Endothelial cell of umbilical vein (primary cell): ENCODE data around the gene LMNA. TPM values are rescaled to one million over a fixed set of nuclear protein-coding genes. Genes with fewer than 3 reads are reported as not detected.

Experiments
- BruUV-seq: library from RNA; stranded (reverse); fragments of 400-500 nt; replicated peaks from 2 replicates; lab custom pipeline; 2021; lab: Mats Ljungman, UMichigan
- CTCF ChIA-PET: fragments of 300-600, 350-600 bp; sonication (Branson Sonifier 250); formaldehyde crosslinking; loops from one replicate; lab custom pipeline; 2021; ENCODE audit warnings: antibody characterized with exemption, inconsistent platforms; lab: Charles Lee
- POLR2A ChIA-PET: fragments of 300-600, 350-600 bp; sonication (Branson Sonifier 250); formaldehyde crosslinking; loops from one replicate; lab custom pipeline; 2021; ENCODE audit warnings: antibody characterized with exemption, inconsistent platforms; lab: Charles Lee
- DNase-seq: peaks from one replicate; pipeline ENCODE4 v3.0.0-alpha.2; 2011; ENCODE audit warnings: low read depth, low spot score
- FAIRE-seq: peaks from 2 replicates; lab custom pipeline; 2011; peaks lifted over from hg19 to GRCh38; lab: Jason Lieb, UNC
- H2AFZ ChIP-seq: 2 replicates; pipeline ENCODE4 v1.6.0; 2012; ENCODE audit warnings: low read depth, low read length, control low read depth, inconsistent platforms
- H3K27ac ChIP-seq: 2 replicates; pipeline ENCODE4 v1.5.1; 2011; ENCODE audit warnings: low read depth, mild to moderate bottlenecking, control low read depth, low read length, moderate library complexity; ENCODE audit not compliant: insufficient read depth
- H3K27me3 ChIP-seq, 2 experiments: 2 replicates each; pipeline versions ENCODE4 v1.6.0 to v1.6.1; 2011; ENCODE audit warnings: low read length in 2 of 2, mixed read lengths in 1 of 2; ENCODE audit not compliant: control insufficient read depth in 2 of 2, insufficient read depth in 2 of 2
- H3K36me3 ChIP-seq, 2 experiments: 2 replicates in 1 of 2; 3 replicates in 1 of 2; pipeline ENCODE4 v1.5.1; 2011; ENCODE audit warnings: low read length in 2 of 2, mild to moderate bottlenecking in 1 of 2, moderate library complexity in 1 of 2; ENCODE audit not compliant: control insufficient read depth in 2 of 2, insufficient read depth in 2 of 2; ENCODE audit errors: extremely low read depth in 1 of 2
- H3K4me1 ChIP-seq: 3 replicates; pipeline ENCODE4 v1.5.1; 2011; ENCODE audit warnings: mild to moderate bottlenecking, low read length; ENCODE audit not compliant: control insufficient read depth, insufficient read depth; ENCODE audit errors: extremely low read depth
- H3K4me2 ChIP-seq: 2 replicates; pipeline ENCODE4 v1.6.1; 2011; ENCODE audit warnings: low read length, control low read depth, mixed read lengths; ENCODE audit not compliant: insufficient read depth
- H3K4me3 ChIP-seq, 3 experiments: fragments of 200-600 bp in 1 of 3; sonication (generic), shearing (Covaris generic) in 1 of 3; replicated peaks in 1 of 3; 2 replicates each; pipeline ENCODE4 v1.5.1; 2011 to 2016; ENCODE audit warnings: control low read depth in 3 of 3, low read length in 3 of 3, mild to moderate bottlenecking in 2 of 3, inconsistent platforms in 1 of 3, low read depth in 1 of 3, moderate library complexity in 1 of 3; ENCODE audit not compliant: insufficient read depth in 1 of 3
- H3K79me2 ChIP-seq: 2 replicates; pipeline ENCODE4 v1.6.0; 2012; ENCODE audit warnings: low read length, inconsistent platforms; ENCODE audit not compliant: control insufficient read depth, insufficient read depth
- H3K9ac ChIP-seq: replicated peaks from 2 replicates; pipeline ENCODE3; 2011; ENCODE audit warnings: low read length, control low read depth; ENCODE audit not compliant: insufficient read depth; ENCODE audit errors: extremely low read depth
- H3K9me1 ChIP-seq: replicated peaks from 3 replicates; pipeline ENCODE4 v1.6.0; 2011; ENCODE audit warnings: mild to moderate bottlenecking, low read length; ENCODE audit not compliant: control insufficient read depth, insufficient read depth; ENCODE audit errors: extremely low read depth
- H3K9me3 ChIP-seq: replicated peaks from 2 replicates; pipeline ENCODE4 v1.5.1; 2012; ENCODE audit warnings: low read length, inconsistent platforms; ENCODE audit not compliant: control insufficient read depth, insufficient read depth
- H4K20me1 ChIP-seq: replicated peaks from 2 replicates; pipeline ENCODE3; 2011; ENCODE audit warnings: mild to moderate bottlenecking, low read length; ENCODE audit not compliant: control insufficient read depth, insufficient read depth; ENCODE audit errors: extremely low read depth
- FOS ChIP-seq: IDR thresholded peaks from 2 replicates; pipeline ENCODE4 v1.6.1; 2011; ENCODE audit warnings: mild to moderate bottlenecking, low read length, moderate library complexity, borderline replicate concordance; ENCODE audit not compliant: insufficient read depth
- JUN ChIP-seq: IDR thresholded peaks from 2 replicates; pipeline ENCODE4 v1.6.1; 2011; ENCODE audit warnings: borderline replicate concordance, low read depth; ENCODE audit not compliant: insufficient read length, insufficient read depth
- dilution Hi-C: fragments of 300-500 bp; cut with MboI; formaldehyde crosslinking; loops from one replicate; pipeline ENCODE4 v1.15.0; 2019; ENCODE audit warnings: low sequenced_read_pairs; ENCODE audit not compliant: extremely low pct_ligation_motif_present
- intact Hi-C: fragments of 100-400 bp; cut with micrococcal nuclease; formaldehyde crosslinking; loops from one replicate; pipeline ENCODE4 v1.10.0; 2022
- polyA plus RNA-seq, 4 experiments: library from polyadenylated mRNA; depleted of rRNA in 3 of 4; stranded (reverse) in 3 of 4; unstranded in 1 of 4; fragments of >200 nt; gene quantifications; 2 replicates each; pipeline versions ENCODE4 v1.2.1 to v1.2.3, GENCODE V29; 2011 to 2012; ENCODE audit warnings: missing spikeins in 1 of 4
- total RNA-seq: library from RNA; stranded (reverse); gene quantifications from 2 replicates; pipeline ENCODE4 v1.2.3, GENCODE V29; 2021
- TF ChIP-seq, protein P1 (sequence below), 2 donors: IDR thresholded peaks; 1 replicate in 1 of 2; 2 replicates in 1 of 2; pipeline ENCODE4 v1.5.1; 2011; ENCODE audit warnings: low read length in 2 of 2, mild to moderate bottlenecking in 2 of 2, moderate library complexity in 2 of 2, control low read depth in 1 of 2, inconsistent platforms in 1 of 2, low read depth in 1 of 2; ENCODE audit not compliant: insufficient read depth in 1 of 2; ENCODE audit errors: extremely low read depth in 1 of 2

Gene LMNA
- total and polyA plus RNA-seq, 2 donors (not counting 3 experiments of a cell fraction or from before 2014, with no cell fraction given): 371 to 742 TPM

DNA sequence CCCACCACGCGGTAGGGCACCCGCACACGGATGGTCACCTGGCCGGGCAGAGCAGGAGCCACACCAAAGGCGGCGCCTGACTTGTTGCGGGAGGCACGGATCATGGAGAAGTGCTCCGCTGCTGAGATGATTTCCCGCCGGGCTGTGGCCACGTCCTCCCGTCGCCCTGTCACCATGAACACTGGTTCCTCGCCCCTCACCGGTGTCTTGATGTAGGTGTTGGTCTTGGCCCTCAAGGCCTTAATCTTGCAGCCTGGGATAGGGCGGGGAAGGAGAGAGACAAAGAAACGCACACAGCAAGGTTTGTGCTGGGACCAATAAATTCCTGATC lies 37.1 kb upstream of the LMNA start:
- no peak for FAIRE-seq
- Histone ChIP-seq H3K79me2 (peaks cover 46% of the 10 kb centered on the region), H3K4me3 (no peak overlapping the region), H3K9me3 (no peaks in the 10 kb centered on the region), H3K36me3 (peaks cover 8 to 35% of the 10 kb centered on the region in 2 experiments), H3K27ac (no peak overlapping the region), H3K9ac (no peak overlapping the region), H4K20me1 (no peaks in the 10 kb centered on the region), H3K9me1 (no peaks in the 10 kb centered on the region), H2AFZ (no peak overlapping the region), H3K27me3 (no peaks in the 10 kb centered on the region), H3K4me1 (peaks cover 14% of the 10 kb centered on the region), H3K4me2 (no peak overlapping the region)
- TF ChIP-seq JUN (no peak), FOS (no peak)
- dilution Hi-C loops: no loop called here
- BruUV-seq: no TSS peak
- ChIA-PET CTCF (no interaction called here), POLR2A (no interaction called here)
- intact Hi-C loops: no loop called here
- no peak for DNase-seq

DNA sequence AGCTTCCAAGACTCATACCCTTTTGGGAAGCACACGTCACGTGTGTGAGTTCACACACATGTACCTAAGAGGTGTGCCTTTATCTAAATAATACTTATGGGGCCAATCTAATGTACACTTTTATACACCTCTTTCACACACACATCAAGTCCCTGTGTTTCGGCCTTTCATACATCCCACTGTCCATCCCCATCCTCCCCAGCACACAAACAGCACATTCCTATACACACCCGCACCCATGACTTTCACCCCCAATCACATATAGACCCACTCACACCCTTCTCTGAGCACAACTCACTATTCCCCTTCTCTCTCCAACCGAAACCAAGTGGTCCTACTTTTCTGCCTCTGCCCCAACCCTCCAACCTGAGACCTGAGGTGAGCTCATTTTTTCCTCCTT lies 35.8 kb upstream of the LMNA start:
- no peaks in the 10 kb centered on the region for H3K9me3 ChIP-seq
- no peaks in the 10 kb centered on the region for H4K20me1 ChIP-seq
- dilution Hi-C loops: no loop called here
- H3K4me2 ChIP-seq: no peak overlapping the region
- POLR2A ChIA-PET: no interaction called here
- no peak overlapping the region for H3K27ac ChIP-seq
- FAIRE-seq (no peak), DNase-seq (no peak)
- TF ChIP-seq, protein P1, sequence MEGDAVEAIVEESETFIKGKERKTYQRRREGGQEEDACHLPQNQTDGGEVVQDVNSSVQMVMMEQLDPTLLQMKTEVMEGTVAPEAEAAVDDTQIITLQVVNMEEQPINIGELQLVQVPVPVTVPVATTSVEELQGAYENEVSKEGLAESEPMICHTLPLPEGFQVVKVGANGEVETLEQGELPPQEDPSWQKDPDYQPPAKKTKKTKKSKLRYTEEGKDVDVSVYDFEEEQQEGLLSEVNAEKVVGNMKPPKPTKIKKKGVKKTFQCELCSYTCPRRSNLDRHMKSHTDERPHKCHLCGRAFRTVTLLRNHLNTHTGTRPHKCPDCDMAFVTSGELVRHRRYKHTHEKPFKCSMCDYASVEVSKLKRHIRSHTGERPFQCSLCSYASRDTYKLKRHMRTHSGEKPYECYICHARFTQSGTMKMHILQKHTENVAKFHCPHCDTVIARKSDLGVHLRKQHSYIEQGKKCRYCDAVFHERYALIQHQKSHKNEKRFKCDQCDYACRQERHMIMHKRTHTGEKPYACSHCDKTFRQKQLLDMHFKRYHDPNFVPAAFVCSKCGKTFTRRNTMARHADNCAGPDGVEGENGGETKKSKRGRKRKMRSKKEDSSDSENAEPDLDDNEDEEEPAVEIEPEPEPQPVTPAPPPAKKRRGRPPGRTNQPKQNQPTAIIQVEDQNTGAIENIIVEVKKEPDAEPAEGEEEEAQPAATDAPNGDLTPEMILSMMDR (IDR thresholded peaks at IDR 0.05; ENCODE audit: extremely low read depth in 1 of 2, insufficient read depth in 1 of 2, low read depth in 1 of 2, low read length in 2 of 2): no peak
- H3K27me3 ChIP-seq: no peaks in the 10 kb centered on the region
- CTCF ChIA-PET: interaction anchor here (1.0 to 2.5 kb wide), 2 partner anchors 12 to 18 kb away, joined by 3 to 9 read pairs; no protein-coding TSS in a partner anchor
- H3K4me3 ChIP-seq: no peak overlapping the region
- peaks cover 17% of the 10 kb centered on the region for H3K4me1 ChIP-seq
- H3K79me2 ChIP-seq: peaks cover 46% of the 10 kb centered on the region
- no peaks in the 10 kb centered on the region for H3K9me1 ChIP-seq
- no peak overlapping the region for H2AFZ ChIP-seq
- intact Hi-C loops: no loop called here
- H3K9ac ChIP-seq: no peak overlapping the region
- H3K36me3 ChIP-seq: peaks cover 8 to 33% of the 10 kb centered on the region in 2 experiments
- no TSS peak for BruUV-seq
